ENCODE data around the gene LRRFIP2.
"Not testable (repeated sequence)": the region's sequence is repeated elsewhere in the genome, so short reads cannot be mapped to it uniquely, and the experiment has no call there.

Gene LRRFIP2

GRCh38 chr3:37217098-37217849 is 42.9 kb upstream of the LRRFIP2 start:
- no peak for TF ChIP-seq CTCF (conservative IDR thresholded peaks at IDR 0.05; ENCODE audit: low read length)
- DNase-seq (ENCODE audit: low read depth): no peak
- no peak overlapping the region for H3K4me3 ChIP-seq (ENCODE audit: low read length)

GRCh38 chr3:37216597-37217097 is 42.3 kb upstream of the LRRFIP2 start:
- no peak overlapping the region for H3K4me3 ChIP-seq (ENCODE audit: low read length)
- TF ChIP-seq CTCF (conservative IDR thresholded peaks at IDR 0.05; ENCODE audit: low read length): no peak
- DNase-seq (ENCODE audit: low read depth): no peak

DNA sequence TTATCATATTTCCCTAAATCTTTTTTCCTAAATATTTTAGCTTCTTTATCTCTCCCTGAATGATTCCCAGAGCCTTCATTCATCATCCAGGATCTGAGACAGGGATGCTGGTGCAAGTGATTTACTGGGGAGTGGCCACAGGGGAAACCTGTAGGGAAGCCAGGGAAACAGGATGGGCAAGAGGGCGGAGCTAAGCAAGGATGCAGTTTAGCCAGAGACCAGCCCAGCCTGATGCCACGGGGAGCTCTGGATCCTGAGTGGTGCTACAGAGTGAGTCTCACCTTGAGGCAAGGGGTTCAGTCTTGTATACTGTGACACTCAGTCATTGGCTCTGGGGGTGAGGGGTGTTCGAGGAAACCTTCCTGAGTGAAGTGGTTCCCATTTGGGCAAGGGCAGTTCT is 39.7 kb upstream of the LRRFIP2 start:
- H3K4me3 ChIP-seq (ENCODE audit: low read length): no peak overlapping the region
- no peak for DNase-seq (ENCODE audit: low read depth)
- no peak for TF ChIP-seq CTCF (conservative IDR thresholded peaks at IDR 0.05; ENCODE audit: low read length)

DNA sequence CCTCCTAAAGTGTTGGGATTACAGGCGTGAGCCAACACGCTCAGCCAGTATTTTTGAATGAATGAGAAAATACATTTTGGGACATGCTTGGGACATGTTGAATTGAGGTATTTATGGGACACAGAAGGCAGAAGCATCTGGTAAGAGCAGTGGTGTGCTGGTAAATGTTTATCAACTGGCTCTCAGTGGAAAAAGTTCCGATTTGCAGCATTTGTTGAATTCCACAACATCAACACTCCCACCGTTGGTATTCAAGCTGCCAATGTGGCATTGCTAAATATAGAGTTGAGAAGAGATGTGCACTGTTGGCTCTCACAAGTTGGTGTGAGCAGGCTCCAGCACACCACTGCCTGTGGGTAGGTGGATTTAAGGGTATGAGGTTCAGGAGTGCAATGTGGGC is 35.8 kb upstream of the LRRFIP2 start:
- no peak for TF ChIP-seq CTCF (conservative IDR thresholded peaks at IDR 0.05; ENCODE audit: low read length)
- DNase-seq (ENCODE audit: low read depth): peak; percentile 90
- no peak overlapping the region for H3K4me3 ChIP-seq (ENCODE audit: low read length)

GRCh38 chr3:37208576-37208975 is 34.2 kb upstream of the LRRFIP2 start:
- not testable (repeated sequence) for H3K4me3 ChIP-seq (ENCODE audit: low read length); DNase-seq (ENCODE audit: low read depth)

GRCh38 chr3:37208008-37208407 is 33.6 kb upstream of the LRRFIP2 start:
- not testable (repeated sequence) for DNase-seq (ENCODE audit: low read depth); H3K4me3 ChIP-seq (ENCODE audit: low read length)

GRCh38 chr3:37206041-37206440 is 31.7 kb upstream of the LRRFIP2 start:
- not testable (repeated sequence) for H3K4me3 ChIP-seq (ENCODE audit: low read length)
- peak; percentile 82 for DNase-seq (ENCODE audit: low read depth)

GRCh38 chr3:37204314-37204713 is 29.9 kb upstream of the LRRFIP2 start:
- no peak for DNase-seq (ENCODE audit: low read depth)
- TF ChIP-seq CTCF (conservative IDR thresholded peaks at IDR 0.05; ENCODE audit: low read length): no peak
- no peak overlapping the region for H3K4me3 ChIP-seq (ENCODE audit: low read length)

DNA sequence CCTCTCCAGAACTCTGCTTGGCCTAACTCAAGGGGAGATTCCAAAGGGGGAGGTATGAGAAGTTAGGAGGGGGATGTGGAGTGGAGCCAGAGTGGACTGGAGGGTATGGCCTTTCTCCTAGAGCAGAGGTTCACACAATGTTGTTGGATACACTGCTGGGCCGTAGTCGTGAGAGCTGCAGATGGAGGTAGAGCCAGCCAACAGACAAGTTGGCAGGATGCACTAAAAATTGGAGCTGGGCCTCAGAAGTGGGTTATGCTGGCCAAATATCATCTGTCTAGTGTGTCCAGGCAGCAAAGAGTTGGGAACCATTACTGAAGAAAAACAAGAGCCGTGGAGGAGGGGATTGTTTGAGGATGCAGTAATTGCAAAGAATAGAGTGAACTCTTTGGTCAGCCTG is 27.7 kb upstream of the LRRFIP2 start:
- H3K4me3 ChIP-seq (ENCODE audit: low read length): no peak overlapping the region
- no peak for TF ChIP-seq CTCF (conservative IDR thresholded peaks at IDR 0.05; ENCODE audit: low read length)
- peak; percentile 66 for DNase-seq (ENCODE audit: low read depth)

Data from AG10803 (cell line).